HepG2 (cell line): Measurements from ENCODE around the gene LTB4R2. TPM values are rescaled to one million over a fixed set of nuclear protein-coding genes. Genes with fewer than 3 reads are reported as not detected.

Experiments used
- AGO1 ChIP-seq: fragments of 200-400 bp; formaldehyde crosslinking; IDR thresholded peaks from 2 replicates; pipeline ENCODE4 v1.6.1; 2017; ENCODE audit warnings: mild to moderate bottlenecking, low read depth, low read length, moderate library complexity; ENCODE audit not compliant: poor library complexity, severe bottlenecking
- ATRX ChIP-seq: sonication (generic); formaldehyde crosslinking; IDR thresholded peaks from 2 replicates; pipeline ENCODE4 v1.4.0; 2020; ENCODE audit warnings: missing genetic modification reagents, borderline replicate concordance
- CHD4 ChIP-seq: fragments of 200-600 bp; sonication (generic); IDR thresholded peaks from 2 replicates; pipeline ENCODE4 v1.7.0; 2017; ENCODE audit warnings: mild to moderate bottlenecking, low read length, borderline replicate concordance
- FOXM1 ChIP-seq: sonication (generic); formaldehyde crosslinking; IDR thresholded peaks from 2 replicates; pipeline ENCODE4 v1.5.0; 2020; ENCODE audit warnings: missing genetic modification reagents
- HCFC1 ChIP-seq: fragments of 150-350 bp; IDR thresholded peaks from 2 replicates; pipeline ENCODE4 v1.6.1; 2014; ENCODE audit warnings: low read depth, low read length
- HOXA7 ChIP-seq: sonication (generic); formaldehyde crosslinking; IDR thresholded peaks from 2 replicates; pipeline ENCODE4 v1.8.1; 2022; ENCODE audit warnings: mild to moderate bottlenecking, missing genetic modification reagents, moderate library complexity
- HOXD1 ChIP-seq: sonication (generic); formaldehyde crosslinking; IDR thresholded peaks from 2 replicates; pipeline ENCODE4 v1.5.0; 2020; ENCODE audit warnings: missing genetic modification reagents
- JUNB ChIP-seq: sonication (generic); formaldehyde crosslinking; IDR thresholded peaks from 2 replicates; pipeline ENCODE4 v1.8.0; 2022; ENCODE audit warnings: missing genetic modification reagents, mild to moderate bottlenecking, borderline replicate concordance
- TCF7L2 ChIP-seq: IDR thresholded peaks from 2 replicates; pipeline ENCODE4 v1.6.1; 2011; ENCODE audit warnings: mild to moderate bottlenecking, low read depth, low read length, moderate library complexity
- ZNF124 ChIP-seq: sonication (generic); formaldehyde crosslinking; IDR thresholded peaks from 2 replicates; pipeline ENCODE4 v1.4.0; 2020; ENCODE audit warnings: missing genetic modification reagents
- polyA plus RNA-seq, 8 experiments: library from polyadenylated mRNA; depleted of rRNA in 3 of 8; stranded (reverse) in 7 of 8; unstranded in 1 of 8; fragments of >200 nt; fragmentation: Illumina TruSeq in 4 of 8; extraction: Trizol in 4 of 8; gene quantifications; 2 replicates each; pipeline versions ENCODE4 v1.2.1 to v1.2.3, GENCODE V29; 2011 to 2016; ENCODE audit warnings: low read depth in 4 of 8, missing spikeins in 1 of 8, mixed read lengths in 1 of 8; ENCODE audit not compliant: insufficient read depth in 1 of 8
- total RNA-seq, 5 experiments: library from RNA; depleted of rRNA; stranded (reverse); fragments of >200 nt; fragmentation: Illumina TruSeq; extraction: Trizol; gene quantifications; 2 replicates each; pipeline ENCODE4 v1.2.3, GENCODE V29; 2016; ENCODE audit warnings: low read depth in 1 of 5
- TF ChIP-seq, protein P1 (sequence below): sonication (generic); formaldehyde crosslinking; conservative IDR thresholded peaks from 2 replicates; pipeline ENCODE4 v1.4.0; 2020; ENCODE audit warnings: mild to moderate bottlenecking, missing genetic modification reagents, moderate library complexity
- TF ChIP-seq, protein P2 (sequence below): sonication (generic); formaldehyde crosslinking; IDR thresholded peaks from 2 replicates; pipeline ENCODE4 v1.4.0; 2020; ENCODE audit warnings: low read depth, mild to moderate bottlenecking, missing genetic modification reagents
- TF ChIP-seq, protein P3 (sequence below): sonication (generic); formaldehyde crosslinking; IDR thresholded peaks from 2 replicates; pipeline ENCODE4 v1.4.0; 2020; ENCODE audit warnings: missing genetic modification reagents, mild to moderate bottlenecking, borderline replicate concordance
- TF ChIP-seq, protein P4 (sequence below): sonication (generic); formaldehyde crosslinking; IDR thresholded peaks from 2 replicates; pipeline ENCODE4 v1.4.0; 2020; ENCODE audit warnings: mild to moderate bottlenecking, missing genetic modification reagents
- TF ChIP-seq, protein P5 (sequence below): sonication (generic); formaldehyde crosslinking; IDR thresholded peaks from 2 replicates; pipeline ENCODE4 v1.4.0; 2020; ENCODE audit warnings: missing genetic modification reagents, borderline replicate concordance

Gene LTB4R2
- total and polyA plus RNA-seq, 2 of the 13 experiments (the other 11 are each of a cell fraction or from before 2014, with no cell fraction given) = 3.9 to 6.9 TPM

DNA sequence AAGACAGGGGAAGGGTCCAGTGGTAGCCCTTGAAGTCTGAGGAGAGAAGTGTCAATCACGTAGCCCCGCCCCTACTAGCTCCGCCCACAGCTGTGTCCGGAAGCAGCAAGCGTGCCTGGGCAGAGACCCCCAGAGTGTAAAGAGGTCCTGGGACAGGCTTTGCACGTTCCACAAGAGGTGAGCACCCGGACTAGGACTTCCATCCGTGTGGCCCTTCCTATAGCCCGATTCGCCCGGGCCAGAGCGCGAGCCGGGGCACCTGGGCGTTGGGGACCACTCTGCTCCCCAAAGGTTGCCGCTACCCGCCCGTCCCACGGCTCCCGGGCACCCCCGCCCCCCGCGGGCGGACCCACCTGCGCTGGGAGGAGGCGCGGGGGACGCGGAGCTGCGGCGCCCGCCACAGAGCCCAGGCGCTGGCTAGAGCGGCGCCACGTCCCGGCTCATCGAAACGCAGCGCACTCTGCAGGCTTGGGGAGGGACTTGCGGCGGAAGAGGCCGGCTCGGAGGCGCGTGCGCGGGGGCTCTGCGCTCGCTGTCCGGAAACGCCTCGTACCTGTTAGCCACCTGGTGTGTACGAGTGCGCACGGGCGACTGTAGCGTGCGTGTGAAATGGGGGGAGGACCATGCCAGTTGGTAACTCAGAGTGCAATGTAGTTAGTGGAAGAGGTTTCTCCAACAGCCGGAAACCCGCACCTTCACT lies 38.7 kb upstream of the LTB4R2 start, which contains the start of gene RABGGTA (continued):
- TF ChIP-seq HCFC1 = peak; percentile 67; the same call in 1 of the 2 replicates
- TF ChIP-seq, protein P1, sequence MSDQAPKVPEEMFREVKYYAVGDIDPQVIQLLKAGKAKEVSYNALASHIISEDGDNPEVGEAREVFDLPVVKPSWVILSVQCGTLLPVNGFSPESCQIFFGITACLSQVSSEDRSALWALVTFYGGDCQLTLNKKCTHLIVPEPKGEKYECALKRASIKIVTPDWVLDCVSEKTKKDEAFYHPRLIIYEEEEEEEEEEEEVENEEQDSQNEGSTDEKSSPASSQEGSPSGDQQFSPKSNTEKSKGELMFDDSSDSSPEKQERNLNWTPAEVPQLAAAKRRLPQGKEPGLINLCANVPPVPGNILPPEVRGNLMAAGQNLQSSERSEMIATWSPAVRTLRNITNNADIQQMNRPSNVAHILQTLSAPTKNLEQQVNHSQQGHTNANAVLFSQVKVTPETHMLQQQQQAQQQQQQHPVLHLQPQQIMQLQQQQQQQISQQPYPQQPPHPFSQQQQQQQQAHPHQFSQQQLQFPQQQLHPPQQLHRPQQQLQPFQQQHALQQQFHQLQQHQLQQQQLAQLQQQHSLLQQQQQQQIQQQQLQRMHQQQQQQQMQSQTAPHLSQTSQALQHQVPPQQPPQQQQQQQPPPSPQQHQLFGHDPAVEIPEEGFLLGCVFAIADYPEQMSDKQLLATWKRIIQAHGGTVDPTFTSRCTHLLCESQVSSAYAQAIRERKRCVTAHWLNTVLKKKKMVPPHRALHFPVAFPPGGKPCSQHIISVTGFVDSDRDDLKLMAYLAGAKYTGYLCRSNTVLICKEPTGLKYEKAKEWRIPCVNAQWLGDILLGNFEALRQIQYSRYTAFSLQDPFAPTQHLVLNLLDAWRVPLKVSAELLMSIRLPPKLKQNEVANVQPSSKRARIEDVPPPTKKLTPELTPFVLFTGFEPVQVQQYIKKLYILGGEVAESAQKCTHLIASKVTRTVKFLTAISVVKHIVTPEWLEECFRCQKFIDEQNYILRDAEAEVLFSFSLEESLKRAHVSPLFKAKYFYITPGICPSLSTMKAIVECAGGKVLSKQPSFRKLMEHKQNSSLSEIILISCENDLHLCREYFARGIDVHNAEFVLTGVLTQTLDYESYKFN (CRISPR knock-in tag) = peak; percentile 91
- TF ChIP-seq, protein P2, sequence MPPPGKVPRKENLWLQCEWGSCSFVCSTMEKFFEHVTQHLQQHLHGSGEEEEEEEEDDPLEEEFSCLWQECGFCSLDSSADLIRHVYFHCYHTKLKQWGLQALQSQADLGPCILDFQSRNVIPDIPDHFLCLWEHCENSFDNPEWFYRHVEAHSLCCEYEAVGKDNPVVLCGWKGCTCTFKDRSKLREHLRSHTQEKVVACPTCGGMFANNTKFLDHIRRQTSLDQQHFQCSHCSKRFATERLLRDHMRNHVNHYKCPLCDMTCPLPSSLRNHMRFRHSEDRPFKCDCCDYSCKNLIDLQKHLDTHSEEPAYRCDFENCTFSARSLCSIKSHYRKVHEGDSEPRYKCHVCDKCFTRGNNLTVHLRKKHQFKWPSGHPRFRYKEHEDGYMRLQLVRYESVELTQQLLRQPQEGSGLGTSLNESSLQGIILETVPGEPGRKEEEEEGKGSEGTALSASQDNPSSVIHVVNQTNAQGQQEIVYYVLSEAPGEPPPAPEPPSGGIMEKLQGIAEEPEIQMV (CRISPR knock-in tag) = peak; percentile 92
- TF ChIP-seq, protein P3, sequence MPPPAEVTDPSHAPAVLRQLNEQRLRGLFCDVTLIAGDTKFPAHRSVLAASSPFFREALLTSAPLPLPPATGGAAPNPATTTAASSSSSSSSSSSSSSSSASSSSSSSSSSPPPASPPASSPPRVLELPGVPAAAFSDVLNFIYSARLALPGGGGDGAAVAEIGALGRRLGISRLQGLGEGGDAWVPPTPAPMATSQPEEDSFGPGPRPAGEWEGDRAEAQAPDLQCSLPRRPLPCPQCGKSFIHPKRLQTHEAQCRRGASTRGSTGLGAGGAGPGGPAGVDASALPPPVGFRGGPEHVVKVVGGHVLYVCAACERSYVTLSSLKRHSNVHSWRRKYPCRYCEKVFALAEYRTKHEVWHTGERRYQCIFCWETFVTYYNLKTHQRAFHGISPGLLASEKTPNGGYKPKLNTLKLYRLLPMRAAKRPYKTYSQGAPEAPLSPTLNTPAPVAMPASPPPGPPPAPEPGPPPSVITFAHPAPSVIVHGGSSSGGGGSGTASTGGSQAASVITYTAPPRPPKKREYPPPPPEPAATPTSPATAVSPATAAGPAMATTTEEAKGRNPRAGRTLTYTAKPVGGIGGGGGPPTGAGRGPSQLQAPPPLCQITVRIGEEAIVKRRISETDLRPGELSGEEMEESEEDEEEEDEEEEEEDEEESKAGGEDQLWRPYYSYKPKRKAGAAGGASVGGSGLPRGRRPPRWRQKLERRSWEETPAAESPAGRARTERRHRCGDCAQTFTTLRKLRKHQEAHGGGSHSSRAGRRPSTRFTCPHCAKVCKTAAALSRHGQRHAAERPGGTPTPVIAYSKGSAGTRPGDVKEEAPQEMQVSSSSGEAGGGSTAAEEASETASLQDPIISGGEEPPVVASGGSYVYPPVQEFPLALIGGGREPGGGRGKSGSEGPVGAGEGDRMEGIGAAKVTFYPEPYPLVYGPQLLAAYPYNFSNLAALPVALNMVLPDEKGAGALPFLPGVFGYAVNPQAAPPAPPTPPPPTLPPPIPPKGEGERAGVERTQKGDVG (CRISPR knock-in tag) = peak; percentile 77; the same call in 1 of the 2 replicates
- TF ChIP-seq ZNF124 = peak; percentile 91; the same call in 1 of the 2 replicates
- TF ChIP-seq CHD4 = no peak
- TF ChIP-seq, protein P4, sequence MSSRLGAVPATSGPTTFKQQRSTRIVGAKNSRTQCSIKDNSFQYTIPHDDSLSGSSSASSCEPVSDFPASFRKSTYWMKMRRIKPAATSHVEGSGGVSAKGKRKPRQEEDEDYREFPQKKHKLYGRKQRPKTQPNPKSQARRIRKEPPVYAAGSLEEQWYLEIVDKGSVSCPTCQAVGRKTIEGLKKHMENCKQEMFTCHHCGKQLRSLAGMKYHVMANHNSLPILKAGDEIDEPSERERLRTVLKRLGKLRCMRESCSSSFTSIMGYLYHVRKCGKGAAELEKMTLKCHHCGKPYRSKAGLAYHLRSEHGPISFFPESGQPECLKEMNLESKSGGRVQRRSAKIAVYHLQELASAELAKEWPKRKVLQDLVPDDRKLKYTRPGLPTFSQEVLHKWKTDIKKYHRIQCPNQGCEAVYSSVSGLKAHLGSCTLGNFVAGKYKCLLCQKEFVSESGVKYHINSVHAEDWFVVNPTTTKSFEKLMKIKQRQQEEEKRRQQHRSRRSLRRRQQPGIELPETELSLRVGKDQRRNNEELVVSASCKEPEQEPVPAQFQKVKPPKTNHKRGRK (CRISPR knock-in tag) = peak; percentile 84; the same call in 1 of the 2 replicates
- peak; percentile 84 for TF ChIP-seq AGO1
- TF ChIP-seq HOXA7 (CRISPR knock-in tag) = peak; percentile 94
- no peak for TF ChIP-seq TCF7L2
- TF ChIP-seq HOXD1 (CRISPR knock-in tag) = peak; percentile 99
- peak; percentile 91 for TF ChIP-seq FOXM1 (CRISPR knock-in tag)
- TF ChIP-seq, protein P5, sequence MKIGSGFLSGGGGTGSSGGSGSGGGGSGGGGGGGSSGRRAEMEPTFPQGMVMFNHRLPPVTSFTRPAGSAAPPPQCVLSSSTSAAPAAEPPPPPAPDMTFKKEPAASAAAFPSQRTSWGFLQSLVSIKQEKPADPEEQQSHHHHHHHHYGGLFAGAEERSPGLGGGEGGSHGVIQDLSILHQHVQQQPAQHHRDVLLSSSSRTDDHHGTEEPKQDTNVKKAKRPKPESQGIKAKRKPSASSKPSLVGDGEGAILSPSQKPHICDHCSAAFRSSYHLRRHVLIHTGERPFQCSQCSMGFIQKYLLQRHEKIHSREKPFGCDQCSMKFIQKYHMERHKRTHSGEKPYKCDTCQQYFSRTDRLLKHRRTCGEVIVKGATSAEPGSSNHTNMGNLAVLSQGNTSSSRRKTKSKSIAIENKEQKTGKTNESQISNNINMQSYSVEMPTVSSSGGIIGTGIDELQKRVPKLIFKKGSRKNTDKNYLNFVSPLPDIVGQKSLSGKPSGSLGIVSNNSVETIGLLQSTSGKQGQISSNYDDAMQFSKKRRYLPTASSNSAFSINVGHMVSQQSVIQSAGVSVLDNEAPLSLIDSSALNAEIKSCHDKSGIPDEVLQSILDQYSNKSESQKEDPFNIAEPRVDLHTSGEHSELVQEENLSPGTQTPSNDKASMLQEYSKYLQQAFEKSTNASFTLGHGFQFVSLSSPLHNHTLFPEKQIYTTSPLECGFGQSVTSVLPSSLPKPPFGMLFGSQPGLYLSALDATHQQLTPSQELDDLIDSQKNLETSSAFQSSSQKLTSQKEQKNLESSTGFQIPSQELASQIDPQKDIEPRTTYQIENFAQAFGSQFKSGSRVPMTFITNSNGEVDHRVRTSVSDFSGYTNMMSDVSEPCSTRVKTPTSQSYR = peak; percentile 91
- TF ChIP-seq ATRX (CRISPR knock-in tag) = no peak
- peak; percentile 91 for TF ChIP-seq JUNB
